Astrocyte (in vitro differentiated cells and primary cell): ENCODE results near the gene RCAN2. TPM values are rescaled to one million over a fixed set of nuclear protein-coding genes. Genes with fewer than 3 reads are reported as not detected.

Source experiments
- DNase-seq: peaks from one replicate; pipeline ENCODE4 v3.0.0-alpha.2; 2010; ENCODE audit warnings: low read depth
- FAIRE-seq: peaks from 2 replicates; lab custom pipeline; 2011; peaks lifted over from hg19 to GRCh38; lab: Jason Lieb, UNC
- H2AFZ ChIP-seq: 2 replicates; pipeline ENCODE4 v1.6.0; 2012; ENCODE audit warnings: low read depth, low read length, inconsistent platforms
- H3K27ac ChIP-seq: 2 replicates; pipeline ENCODE4 v1.5.1; 2011; ENCODE audit warnings: low read depth, low read length, inconsistent platforms
- H3K27me3 ChIP-seq: 2 replicates; pipeline ENCODE4 v1.6.0; 2011; ENCODE audit warnings: low read length, inconsistent platforms; ENCODE audit not compliant: insufficient read depth
- H3K36me3 ChIP-seq: 2 replicates; pipeline ENCODE4 v1.5.1; 2011; ENCODE audit warnings: low read length, inconsistent platforms; ENCODE audit not compliant: insufficient read depth
- H3K4me1 ChIP-seq: 2 replicates; pipeline ENCODE4 v1.5.1; 2011; ENCODE audit warnings: low read length, inconsistent platforms; ENCODE audit not compliant: insufficient read depth
- H3K4me2 ChIP-seq: 2 replicates; pipeline ENCODE4 v1.6.0; 2012; ENCODE audit warnings: low read length, inconsistent platforms
- H3K4me3 ChIP-seq: 2 replicates; pipeline ENCODE4 v1.5.1; 2011; ENCODE audit warnings: low read depth, mild to moderate bottlenecking, low read length, inconsistent platforms; ENCODE audit not compliant: insufficient read depth
- H3K79me2 ChIP-seq: 2 replicates; pipeline ENCODE4 v1.6.0; 2012; ENCODE audit warnings: mild to moderate bottlenecking, low read length, inconsistent platforms; ENCODE audit not compliant: insufficient read depth
- H3K9ac ChIP-seq: 2 replicates; pipeline ENCODE4 v1.6.0; 2012; ENCODE audit warnings: mild to moderate bottlenecking, low read length, inconsistent platforms
- H3K9me3 ChIP-seq: 2 replicates; pipeline ENCODE4 v1.5.1; 2012; ENCODE audit warnings: low read depth, mild to moderate bottlenecking, low read length, inconsistent platforms; ENCODE audit not compliant: insufficient read depth
- H4K20me1 ChIP-seq: 2 replicates; pipeline ENCODE4 v1.6.0; 2012; ENCODE audit warnings: low read length, inconsistent platforms; ENCODE audit not compliant: insufficient read depth
- H3K27ac Mint-ChIP-seq: one replicate; pipeline ENCODE4 v1.8.0; 2021; ENCODE audit warnings: mild to moderate bottlenecking, mixed read lengths; ENCODE audit not compliant: unreplicated experiment
- H3K27me3 Mint-ChIP-seq: one replicate; pipeline ENCODE4 v1.8.0; 2021; ENCODE audit warnings: low read depth, mixed read lengths; ENCODE audit not compliant: unreplicated experiment
- H3K36me3 Mint-ChIP-seq: one replicate; pipeline ENCODE4 v1.8.0; 2021; ENCODE audit warnings: low read depth, mixed read lengths; ENCODE audit not compliant: unreplicated experiment
- H3K4me1 Mint-ChIP-seq: one replicate; pipeline ENCODE4 v1.8.0; 2021; ENCODE audit warnings: low read depth, mixed read lengths; ENCODE audit not compliant: unreplicated experiment
- H3K4me3 Mint-ChIP-seq: one replicate; pipeline ENCODE4 v1.8.0; 2021; ENCODE audit warnings: mild to moderate bottlenecking, moderate library complexity, mixed read lengths; ENCODE audit not compliant: unreplicated experiment
- H3K9me3 Mint-ChIP-seq: one replicate; pipeline ENCODE4 v1.8.0; 2021; ENCODE audit warnings: mild to moderate bottlenecking, mixed read lengths; ENCODE audit not compliant: unreplicated experiment
- EZH2 ChIP-seq: IDR thresholded peaks from 2 replicates; pipeline ENCODE4 v1.6.1; 2012; ENCODE audit warnings: mild to moderate bottlenecking, low read length, inconsistent platforms; ENCODE audit not compliant: insufficient read depth
- total RNA-seq: library from RNA; stranded (reverse); gene quantifications from 2 replicates; pipeline ENCODE4 v1.2.1, GENCODE V29; 2021
- TF ChIP-seq, protein P1 (sequence below): IDR thresholded peaks from 2 replicates; pipeline ENCODE4 v1.5.1; 2011; ENCODE audit warnings: low read depth, mild to moderate bottlenecking, inconsistent platforms, low read length, moderate library complexity; ENCODE audit not compliant: insufficient read depth

Gene RCAN2
- total RNA-seq, 1 donor from 2014 or later: 10.6 TPM

DNA sequence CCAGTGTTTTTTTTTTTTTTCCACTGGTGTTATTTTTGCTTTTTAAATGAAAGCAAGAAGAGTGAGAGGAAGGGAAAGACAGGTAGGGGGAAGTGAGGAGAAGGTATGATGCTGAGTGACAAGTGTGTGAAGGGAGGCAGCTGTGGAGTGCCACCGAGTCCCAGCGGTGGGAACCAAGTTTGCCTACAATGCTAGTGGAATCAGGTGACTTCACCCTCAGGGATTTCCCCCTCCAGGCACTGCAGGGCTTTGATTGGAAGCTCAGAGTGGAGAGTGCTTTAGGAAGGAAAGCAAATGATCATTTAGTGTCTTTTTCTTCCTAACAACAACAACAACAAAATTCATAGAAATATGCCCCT lies 200.0 kb downstream of the RCAN2 start:
- H2AFZ ChIP-seq: no peak overlapping the region
- H3K27me3 Mint-ChIP-seq: peaks cover 5% of the 10 kb centered on the region
- no peaks in the 10 kb centered on the region for H3K4me1 ChIP-seq
- H3K27me3 ChIP-seq: no peaks in the 10 kb centered on the region
- no peaks in the 10 kb centered on the region for H3K9me3 ChIP-seq
- H3K36me3 ChIP-seq: no peaks in the 10 kb centered on the region
- no peaks in the 10 kb centered on the region for H3K36me3 Mint-ChIP-seq
- no peaks in the 10 kb centered on the region for H3K79me2 ChIP-seq
- H3K9me3 Mint-ChIP-seq: no peaks in the 10 kb centered on the region
- H3K9ac ChIP-seq: no peak overlapping the region
- TF ChIP-seq, protein P1, sequence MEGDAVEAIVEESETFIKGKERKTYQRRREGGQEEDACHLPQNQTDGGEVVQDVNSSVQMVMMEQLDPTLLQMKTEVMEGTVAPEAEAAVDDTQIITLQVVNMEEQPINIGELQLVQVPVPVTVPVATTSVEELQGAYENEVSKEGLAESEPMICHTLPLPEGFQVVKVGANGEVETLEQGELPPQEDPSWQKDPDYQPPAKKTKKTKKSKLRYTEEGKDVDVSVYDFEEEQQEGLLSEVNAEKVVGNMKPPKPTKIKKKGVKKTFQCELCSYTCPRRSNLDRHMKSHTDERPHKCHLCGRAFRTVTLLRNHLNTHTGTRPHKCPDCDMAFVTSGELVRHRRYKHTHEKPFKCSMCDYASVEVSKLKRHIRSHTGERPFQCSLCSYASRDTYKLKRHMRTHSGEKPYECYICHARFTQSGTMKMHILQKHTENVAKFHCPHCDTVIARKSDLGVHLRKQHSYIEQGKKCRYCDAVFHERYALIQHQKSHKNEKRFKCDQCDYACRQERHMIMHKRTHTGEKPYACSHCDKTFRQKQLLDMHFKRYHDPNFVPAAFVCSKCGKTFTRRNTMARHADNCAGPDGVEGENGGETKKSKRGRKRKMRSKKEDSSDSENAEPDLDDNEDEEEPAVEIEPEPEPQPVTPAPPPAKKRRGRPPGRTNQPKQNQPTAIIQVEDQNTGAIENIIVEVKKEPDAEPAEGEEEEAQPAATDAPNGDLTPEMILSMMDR: no peak
- TF ChIP-seq EZH2: no peak
- no peak overlapping the region for H3K27ac Mint-ChIP-seq
- H3K27ac ChIP-seq: no peak overlapping the region
- H3K4me3 ChIP-seq: no peak overlapping the region
- FAIRE-seq (no peak), DNase-seq (no peak)
- no peaks in the 10 kb centered on the region for H4K20me1 ChIP-seq
- H3K4me1 Mint-ChIP-seq: no peaks in the 10 kb centered on the region
- H3K4me2 ChIP-seq: no peak overlapping the region
- H3K4me3 Mint-ChIP-seq: no peak overlapping the region

DNA sequence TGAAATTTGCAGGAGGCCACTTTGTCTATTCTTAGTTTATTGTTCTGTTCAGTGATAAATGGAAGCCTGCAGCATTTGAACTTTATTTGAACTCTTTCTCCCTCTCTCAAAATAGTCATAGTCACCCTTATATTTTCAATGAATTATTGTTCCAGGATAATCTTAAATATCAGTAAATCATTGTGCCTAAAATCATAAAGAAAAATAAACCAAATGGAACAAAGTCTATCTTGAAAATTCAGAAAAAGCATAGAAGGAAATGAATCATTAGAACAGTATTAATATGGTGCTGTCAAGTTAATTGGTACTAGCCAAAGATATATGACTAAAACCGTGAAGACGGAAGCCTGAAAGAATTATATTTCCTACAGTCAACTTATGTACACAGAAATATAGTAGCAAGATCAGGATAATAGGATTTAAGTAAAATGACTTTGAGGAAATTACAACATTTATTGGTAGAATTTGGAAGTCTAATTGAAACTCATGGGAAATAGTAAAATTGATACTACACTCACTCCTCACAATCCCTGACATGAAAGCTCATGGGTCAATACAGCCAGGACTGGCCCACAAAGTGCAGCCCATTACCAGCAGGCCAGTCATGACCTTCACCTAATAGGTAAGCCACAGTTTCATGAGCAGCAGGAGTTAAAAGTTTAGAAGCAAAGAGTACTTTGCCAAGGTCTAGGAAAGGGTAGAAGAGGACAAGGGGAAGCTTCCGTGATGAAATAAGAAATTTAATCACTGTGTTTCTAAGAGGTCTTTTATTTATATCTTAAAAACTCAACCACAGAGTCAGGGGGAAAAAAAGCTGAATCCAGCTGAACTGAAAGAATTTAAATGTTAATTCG lies 200.6 kb downstream of the RCAN2 start:
- no peaks in the 10 kb centered on the region for H3K9me3 Mint-ChIP-seq
- no peaks in the 10 kb centered on the region for H3K9me3 ChIP-seq
- no peak overlapping the region for H3K9ac ChIP-seq
- no peak overlapping the region for H2AFZ ChIP-seq
- no peak overlapping the region for H3K4me3 Mint-ChIP-seq
- TF ChIP-seq, protein P1: no peak
- no peak for TF ChIP-seq EZH2
- no peaks in the 10 kb centered on the region for H3K4me1 Mint-ChIP-seq
- H3K4me1 ChIP-seq: no peaks in the 10 kb centered on the region
- no peaks in the 10 kb centered on the region for H3K36me3 Mint-ChIP-seq
- DNase-seq (peak; percentile 16), FAIRE-seq (no peak)
- H3K79me2 ChIP-seq: no peaks in the 10 kb centered on the region
- no peak overlapping the region for H3K4me3 ChIP-seq
- no peak overlapping the region for H3K4me2 ChIP-seq
- H3K27me3 Mint-ChIP-seq: peaks cover 5% of the 10 kb centered on the region
- no peaks in the 10 kb centered on the region for H4K20me1 ChIP-seq
- H3K27ac ChIP-seq: no peak overlapping the region
- H3K27ac Mint-ChIP-seq: no peak overlapping the region
- no peaks in the 10 kb centered on the region for H3K27me3 ChIP-seq
- H3K36me3 ChIP-seq: no peaks in the 10 kb centered on the region

DNA sequence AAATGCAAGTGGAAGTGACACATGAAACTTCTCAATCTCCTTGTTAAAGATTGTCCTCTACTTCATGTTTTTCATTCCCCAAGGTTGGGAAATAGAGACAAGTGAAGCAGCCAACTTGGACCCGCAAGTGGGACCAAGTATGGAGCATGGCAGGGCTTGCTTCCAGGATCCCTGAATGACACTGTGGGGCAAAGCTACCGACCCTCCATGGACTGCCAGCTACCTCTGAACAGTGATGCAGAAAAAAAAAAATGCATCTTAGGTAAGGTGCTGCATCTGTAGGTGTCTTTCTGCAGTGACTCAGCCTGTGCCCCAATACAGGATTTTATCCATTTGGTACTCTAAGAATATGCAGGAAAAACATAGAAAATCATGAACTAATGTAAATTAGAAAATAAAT lies 201.4 kb downstream of the RCAN2 start:
- Mint-ChIP-seq H3K27ac (no peak overlapping the region), H3K9me3 (no peaks in the 10 kb centered on the region), H3K4me3 (no peak overlapping the region), H3K4me1 (no peaks in the 10 kb centered on the region), H3K36me3 (no peaks in the 10 kb centered on the region), H3K27me3 (peaks cover 5% of the 10 kb centered on the region)
- Histone ChIP-seq H3K4me2 (no peak overlapping the region), H3K9ac (no peak overlapping the region), H3K27me3 (no peaks in the 10 kb centered on the region), H2AFZ (no peak overlapping the region), H3K27ac (no peak overlapping the region), H3K4me1 (no peaks in the 10 kb centered on the region), H3K79me2 (no peaks in the 10 kb centered on the region), H3K4me3 (no peak overlapping the region), H3K9me3 (no peaks in the 10 kb centered on the region), H4K20me1 (no peaks in the 10 kb centered on the region), H3K36me3 (no peaks in the 10 kb centered on the region)
- DNase-seq (no peak), FAIRE-seq (no peak)
- TF ChIP-seq, protein P1: no peak
